Right lobe of liver (tissue), 6 donors: ENCODE data around the gene WNT4. TPM values are rescaled to one million over a fixed set of nuclear protein-coding genes. Genes with fewer than 3 reads are reported as not detected.

Experiments used
- ATAC-seq, 4 donors: fragments of 200-7000 bp; cut with Tn5 transposase; one replicate each; pipeline ENCODE4 v1.9.1; 2020; ENCODE audit warnings: mild to moderate bottlenecking in 4 of 4, moderate library complexity in 4 of 4
- DNase-seq, 3 donors: peaks; one replicate each; pipeline ENCODE4 v3.0.0-alpha.2; 2020
- H3K27ac ChIP-seq, 3 donors: fragments of 200-600 bp; one replicate each; pipeline ENCODE4 v1.8.0; 2022
- H3K27me3 ChIP-seq, 2 donors: fragments of 200-600 bp; one replicate each; pipeline ENCODE4 v1.8.0; 2022
- H3K36me3 ChIP-seq, 4 donors: fragments of 200-600 bp; sonication (generic) in 1 of 4; one replicate each; pipeline versions ENCODE4 v1.5.1 to v1.8.0; 2017 to 2022; ENCODE audit warnings: control low read depth in 1 of 4
- H3K4me1 ChIP-seq, 4 donors: fragments of 200-600 bp; sonication (generic) in 1 of 4; one replicate each; pipeline versions ENCODE4 v1.5.1 to v1.8.0; 2017 to 2022; ENCODE audit warnings: control low read depth in 1 of 4
- H3K4me3 ChIP-seq, 3 donors: fragments of 200-600 bp; one replicate each; pipeline ENCODE4 v1.8.0; 2022
- H3K9me3 ChIP-seq, 4 donors: fragments of 200-600 bp; sonication (generic) in 1 of 4; one replicate each; pipeline versions ENCODE4 v1.5.1 to v1.8.0; 2017 to 2022; ENCODE audit warnings: control low read depth in 1 of 4
- CTCF ChIP-seq, 4 donors: fragments of 200-600 bp in 3 of 4; fragments of 450-650 bp in 1 of 4; IDR thresholded peaks; one replicate each; pipeline versions ENCODE4 v1.5.1 to v1.8.0; 2016 to 2022; ENCODE audit warnings: antibody characterized with exemption in 4 of 4, mild to moderate bottlenecking in 2 of 4
- POLR2A ChIP-seq: fragments of 450-650 bp; IDR thresholded peaks from one replicate; pipeline ENCODE4 v1.6.1; 2017; ENCODE audit warnings: antibody characterized with exemption, mild to moderate bottlenecking
- WGBS: methylation state at CpG from one replicate; pipeline ENCODE4 v1.1.6; 2018; ENCODE audit warnings: low coverage, low lambda C conversion rate; ENCODE audit not compliant: insufficient coverage; ENCODE audit errors: missing lambda C conversion rate; 5-methylcytosine and 5-hydroxymethylcytosine counted together
- intact Hi-C, 2 donors: fragments of 100-400 bp; cut with DNase I; formaldehyde crosslinking; loops; one replicate each; pipeline versions ENCODE4 v1.11.2 to v1.14.1; 2022
- total RNA-seq, 6 experiments: library from RNA; depleted of rRNA in 2 of 6; stranded (reverse); fragments of >200 nt in 2 of 6; fragmentation: NEBNext Ultra II Directional in 3 of 6; extraction: Animal tissue kit (Norgen Biotek cat#: 25700) in 3 of 6; gene quantifications; one replicate each; pipeline versions ENCODE4 v1.1.0 to v1.2.4, GENCODE V29; 2016 to 2023
- donor health status: DM: no; HTN: yes; CAD: no.
- donor health status: DM: no; HTN: no; CAD: no.
- donor health status: DM: no; HTN: no; CAD: no.
- donor health status: DM: no; HTN: yes; CAD: no.
- donor health status: DM: no; HTN: yes; CAD: no.

WNT4 gene
- total RNA-seq, 6 experiments from 2014 or later = 0.06 to 0.46 (median 0.21) TPM; not detected in 2

GRCh38 chr1:22115286-22115685, 27.6 kb downstream of the WNT4 start:
- H3K9me3 ChIP-seq = no peaks in the 10 kb centered on the region
- H3K4me3 ChIP-seq = no peak overlapping the region
- DNase-seq (no peak), ATAC-seq (no peak)
- H3K4me1 ChIP-seq = no peaks in the 10 kb centered on the region
- intact Hi-C loops = no loop called here
- no peaks in the 10 kb centered on the region for H3K36me3 ChIP-seq
- WGBS = 73% methylated on average over 6 of the region's 6 CpGs
- H3K27me3 ChIP-seq = no peaks in the 10 kb centered on the region
- H3K27ac ChIP-seq = no peak overlapping the region
- TF ChIP-seq CTCF (IDR thresholded peaks at IDR 0.05) = no peak

- Histone ChIP-seq H3K36me3 (no peaks in the 10 kb centered on the region), H3K27me3 (no peaks in the 10 kb centered on the region), H3K9me3 (no peaks in the 10 kb centered on the region), H3K4me3 (no peak overlapping the region), H3K4me1 (no peaks in the 10 kb centered on the region), H3K27ac (no peak overlapping the region)
- intact Hi-C loops = no loop called here
- 71% methylated on average over 6 of the region's 18 CpGs for WGBS
- ATAC-seq (peak in 2 of 4 donors; percentile 19 to 23), DNase-seq (peak in 1 of 3 donors; percentile 45)
- no peak for TF ChIP-seq POLR2A
Observed at GRCh38 chr1:22114083-22115012, 28.5 kb downstream of the WNT4 start.

- Histone ChIP-seq H3K27me3 (no peaks in the 10 kb centered on the region), H3K27ac (no peak overlapping the region), H3K36me3 (no peaks in the 10 kb centered on the region), H3K9me3 (no peaks in the 10 kb centered on the region), H3K4me3 (no peak overlapping the region), H3K4me1 (no peaks in the 10 kb centered on the region)
- ATAC-seq (no peak), DNase-seq (no peak)
- 60% methylated on average over 1 of the region's 3 CpGs for WGBS
- TF ChIP-seq CTCF (IDR thresholded peaks at IDR 0.05) (no peak), POLR2A (no peak)
- intact Hi-C loops = no loop called here
Observed at GRCh38 chr1:22112554-22112953, 30.3 kb downstream of the WNT4 start.

GRCh38 chr1:22111620-22112019, 31.3 kb downstream of the WNT4 start:
- DNase-seq (no peak), ATAC-seq (no peak)
- intact Hi-C loops = no loop called here
- H3K4me1 ChIP-seq = no peaks in the 10 kb centered on the region
- TF ChIP-seq CTCF (IDR thresholded peaks at IDR 0.05) (no peak), POLR2A (no peak)
- no peaks in the 10 kb centered on the region for H3K27me3 ChIP-seq
- 83% methylated on average over 3 of the region's 3 CpGs for WGBS
- no peaks in the 10 kb centered on the region for H3K36me3 ChIP-seq
- no peak overlapping the region for H3K4me3 ChIP-seq
- H3K27ac ChIP-seq = no peak overlapping the region
- no peaks in the 10 kb centered on the region for H3K9me3 ChIP-seq

GRCh38 chr1:22111115-22111514, 31.8 kb downstream of the WNT4 start:
- H3K4me3 ChIP-seq = no peak overlapping the region
- TF ChIP-seq CTCF (IDR thresholded peaks at IDR 0.05) (no peak), POLR2A (no peak)
- no peak for DNase-seq
- H3K9me3 ChIP-seq = no peaks in the 10 kb centered on the region
- no peaks in the 10 kb centered on the region for H3K4me1 ChIP-seq
- no peaks in the 10 kb centered on the region for H3K27me3 ChIP-seq
- no peaks in the 10 kb centered on the region for H3K36me3 ChIP-seq
- WGBS = no CpG with 5 or more reads among the region's 1 CpG
- H3K27ac ChIP-seq = no peak overlapping the region
- intact Hi-C loops = no loop called here
- no peak for ATAC-seq
